ENCODE results near the gene LRRC7.

GRCh38 chr1:70051926-70052325, 484.2 kb downstream of the LRRC7 start:
- no peak for TF ChIP-seq POLR2AphosphoS5 (IDR thresholded peaks at IDR 0.05)
- TF ChIP-seq CTCF (IDR thresholded peaks at IDR 0.05): no peak
- no peak for TF ChIP-seq POLR2A (IDR thresholded peaks at IDR 0.05)

All from prostate gland (tissue), 2 donors.